Liver (tissue), 9 donors: ENCODE results near the gene SERPINB12. TPM values are rescaled to one million over a fixed set of nuclear protein-coding genes. Genes with fewer than 3 reads are reported as not detected.

Experiments
- DNase-seq: peaks from one replicate; pipeline ENCODE4 v3.0.0-alpha.2; 2017; ENCODE audit warnings: low spot score
- H3K27ac ChIP-seq, 2 donors: one replicate each; pipeline ENCODE4 v1.7.0; 2013; ENCODE audit warnings: inconsistent platforms in 2 of 2, low read length in 2 of 2, control low read depth in 1 of 2, low read depth in 1 of 2, mild to moderate bottlenecking in 1 of 2
- H3K27me3 ChIP-seq, 4 donors: one replicate each; pipeline versions ENCODE4 v1.6.1 to v1.7.0; 2013; ENCODE audit warnings: low read length in 3 of 4, inconsistent platforms in 1 of 4, mild to moderate bottlenecking in 1 of 4, moderate library complexity in 1 of 4; ENCODE audit not compliant: control insufficient read depth in 4 of 4, insufficient read depth in 4 of 4
- H3K36me3 ChIP-seq, 4 donors: one replicate each; pipeline versions ENCODE4 v1.6.1 to v1.7.0; 2013; ENCODE audit warnings: low read length in 3 of 4, mild to moderate bottlenecking in 3 of 4, low read depth in 1 of 4, moderate library complexity in 1 of 4; ENCODE audit not compliant: control insufficient read depth in 4 of 4, insufficient read depth in 3 of 4
- H3K4me1 ChIP-seq, 4 donors: one replicate each; pipeline versions ENCODE4 v1.6.1 to v1.7.0; 2013; ENCODE audit warnings: low read length in 3 of 4, mild to moderate bottlenecking in 3 of 4, moderate library complexity in 1 of 4; ENCODE audit not compliant: control insufficient read depth in 4 of 4, insufficient read depth in 4 of 4
- H3K4me3 ChIP-seq, 3 donors: one replicate each; pipeline versions ENCODE4 v1.6.1 to v1.7.0; 2013; ENCODE audit warnings: low read length in 3 of 3, control low read depth in 1 of 3, low read depth in 1 of 3, mild to moderate bottlenecking in 1 of 3
- H3K9ac ChIP-seq, 2 donors: one replicate each; pipeline ENCODE4 v1.7.0; 2013; ENCODE audit warnings: low read length in 2 of 2, mild to moderate bottlenecking in 2 of 2, moderate library complexity in 2 of 2, control low read depth in 1 of 2, low read depth in 1 of 2
- H3K9me3 ChIP-seq, 4 donors: one replicate each; pipeline versions ENCODE4 v1.6.1 to v1.7.0; 2013; ENCODE audit warnings: low read length in 3 of 4; ENCODE audit not compliant: control insufficient read depth in 4 of 4
- EGR1 ChIP-seq, 2 donors: IDR thresholded peaks; 2 replicates each; pipeline ENCODE4 v1.6.1; 2016 to 2018; ENCODE audit warnings: antibody characterized with exemption in 2 of 2, low read depth in 2 of 2
- FOXA1 ChIP-seq: IDR thresholded peaks from 2 replicates; pipeline ENCODE4 v1.6.1; 2016; ENCODE audit warnings: antibody characterized with exemption
- FOXA2 ChIP-seq: IDR thresholded peaks from 2 replicates; pipeline ENCODE4 v1.6.1; 2016; ENCODE audit warnings: antibody characterized with exemption
- GABPA ChIP-seq, 2 donors: IDR thresholded peaks in 1 of 2; conservative IDR thresholded peaks in 1 of 2; 2 replicates each; pipeline ENCODE4 v1.6.1; 2016; ENCODE audit warnings: antibody characterized with exemption in 2 of 2, mild to moderate bottlenecking in 1 of 2, moderate library complexity in 1 of 2
- HNF4A ChIP-seq, 2 donors: conservative IDR thresholded peaks; 2 replicates each; pipeline ENCODE4 v1.6.1; 2016; ENCODE audit warnings: antibody characterized with exemption in 2 of 2, mild to moderate bottlenecking in 2 of 2
- HNF4G ChIP-seq: IDR thresholded peaks from 2 replicates; pipeline ENCODE4 v1.6.1; 2016; ENCODE audit warnings: antibody characterized with exemption
- JUND ChIP-seq, 2 donors: IDR thresholded peaks; 2 replicates each; pipeline ENCODE4 v1.6.1; 2016; ENCODE audit warnings: antibody characterized with exemption in 2 of 2
- MAX ChIP-seq: IDR thresholded peaks from 2 replicates; pipeline ENCODE4 v1.6.1; 2016; ENCODE audit warnings: antibody characterized with exemption
- NR2F2 ChIP-seq: IDR thresholded peaks from 2 replicates; pipeline ENCODE4 v1.6.1; 2016; ENCODE audit warnings: antibody characterized with exemption
- RAD21 ChIP-seq, 2 donors: IDR thresholded peaks; 2 replicates each; pipeline ENCODE4 v1.6.1; 2016; ENCODE audit warnings: antibody characterized with exemption in 2 of 2, mild to moderate bottlenecking in 2 of 2
- RXRA ChIP-seq, 2 donors: IDR thresholded peaks; 2 replicates each; pipeline ENCODE4 v1.6.1; 2017 to 2018; ENCODE audit warnings: antibody characterized with exemption in 2 of 2, mild to moderate bottlenecking in 1 of 2
- SP1 ChIP-seq: IDR thresholded peaks from 2 replicates; pipeline ENCODE4 v1.6.1; 2018; ENCODE audit warnings: antibody characterized with exemption, mild to moderate bottlenecking
- TAF1 ChIP-seq: conservative IDR thresholded peaks from 2 replicates; pipeline ENCODE4 v1.6.1; 2016; ENCODE audit warnings: antibody characterized with exemption, mild to moderate bottlenecking
- YY1 ChIP-seq: IDR thresholded peaks from 2 replicates; pipeline ENCODE4 v1.6.1; 2016; ENCODE audit warnings: antibody characterized with exemption, mild to moderate bottlenecking
- WGBS: extraction: QIAGEN DNeasy Blood & Tissue Kit; methylation state at CpG from one replicate; pipeline ENCODE4 v1.1.7; 2013; 5-methylcytosine and 5-hydroxymethylcytosine counted together
- polyA plus RNA-seq, 2 donors: library from polyadenylated mRNA; stranded (reverse) in 1 of 2; unstranded in 1 of 2; fragments of 200-250 nt in 1 of 2; fragments of >200 nt in 1 of 2; fragmentation: Nextera tagmentation in 1 of 2; extraction: Ambion mirVana in 1 of 2; gene quantifications; one replicate each; pipeline versions ENCODE4 v1.2.1 to v1.2.3, GENCODE V29; 2013 to 2015
- total RNA-seq, 2 donors: library from RNA; depleted of rRNA; stranded (reverse); fragments of >200 nt; gene quantifications; one replicate each; pipeline ENCODE4 v1.2.3, GENCODE V29; 2014
- TF ChIP-seq, protein P1 (sequence below): fragments of 150-350 bp; IDR thresholded peaks from 2 replicates; pipeline ENCODE4 v1.5.1; 2017; ENCODE audit warnings: improper control_type of control experiment, low read depth, low read length; ENCODE audit not compliant: missing input control
- TF ChIP-seq, protein P2 (sequence below): IDR thresholded peaks from 2 replicates; pipeline ENCODE4 v1.6.1; 2016; ENCODE audit warnings: antibody characterized with exemption, mild to moderate bottlenecking
- TF ChIP-seq, protein P3 (sequence below): IDR thresholded peaks from 2 replicates; pipeline ENCODE4 v1.6.1; 2016; ENCODE audit warnings: antibody characterized with exemption
- TF ChIP-seq, protein P4 (sequence below): IDR thresholded peaks from 2 replicates; pipeline ENCODE4 v1.6.1; 2016; ENCODE audit warnings: antibody characterized with exemption
- donor health status: healthy.
- donor health status: healthy.
- donor health status: healthy.
- donor health status: healthy.
- donor health status: healthy.

SERPINB12 gene
- total and polyA plus RNA-seq, 4 donors, result not detected

DNA sequence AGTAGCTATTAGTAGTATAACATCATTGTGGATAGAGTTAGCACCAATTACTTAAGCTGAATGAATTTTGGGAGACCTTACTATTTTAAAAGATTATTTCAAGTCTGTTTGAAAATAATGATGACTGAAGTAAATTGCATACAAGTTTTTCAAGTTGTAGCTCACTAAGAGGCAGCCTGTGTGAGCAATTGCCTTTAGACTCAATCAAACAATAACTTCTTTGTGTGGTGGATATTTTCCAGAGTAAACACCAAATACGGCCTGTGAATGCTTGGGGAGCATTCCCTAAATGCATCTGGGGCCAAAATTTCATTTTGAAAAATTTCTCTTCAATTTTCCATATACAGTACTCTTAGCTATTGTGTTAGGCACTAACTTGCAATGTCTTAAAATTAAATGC is 7.9 kb downstream of the SERPINB12 start:
- no peak overlapping the region for H3K4me3 ChIP-seq
- H3K27ac ChIP-seq, result no peak overlapping the region
- WGBS, result 23% methylated on average over 1 of the region's 1 CpG
- peaks cover 0 to 3% (median 0%) of the 10 kb centered on the region in 4 donors for H3K27me3 ChIP-seq
- no peak for TF ChIP-seq NR2F2
- TF ChIP-seq, protein P1, sequence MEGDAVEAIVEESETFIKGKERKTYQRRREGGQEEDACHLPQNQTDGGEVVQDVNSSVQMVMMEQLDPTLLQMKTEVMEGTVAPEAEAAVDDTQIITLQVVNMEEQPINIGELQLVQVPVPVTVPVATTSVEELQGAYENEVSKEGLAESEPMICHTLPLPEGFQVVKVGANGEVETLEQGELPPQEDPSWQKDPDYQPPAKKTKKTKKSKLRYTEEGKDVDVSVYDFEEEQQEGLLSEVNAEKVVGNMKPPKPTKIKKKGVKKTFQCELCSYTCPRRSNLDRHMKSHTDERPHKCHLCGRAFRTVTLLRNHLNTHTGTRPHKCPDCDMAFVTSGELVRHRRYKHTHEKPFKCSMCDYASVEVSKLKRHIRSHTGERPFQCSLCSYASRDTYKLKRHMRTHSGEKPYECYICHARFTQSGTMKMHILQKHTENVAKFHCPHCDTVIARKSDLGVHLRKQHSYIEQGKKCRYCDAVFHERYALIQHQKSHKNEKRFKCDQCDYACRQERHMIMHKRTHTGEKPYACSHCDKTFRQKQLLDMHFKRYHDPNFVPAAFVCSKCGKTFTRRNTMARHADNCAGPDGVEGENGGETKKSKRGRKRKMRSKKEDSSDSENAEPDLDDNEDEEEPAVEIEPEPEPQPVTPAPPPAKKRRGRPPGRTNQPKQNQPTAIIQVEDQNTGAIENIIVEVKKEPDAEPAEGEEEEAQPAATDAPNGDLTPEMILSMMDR, result no peak
- TF ChIP-seq, protein P2, sequence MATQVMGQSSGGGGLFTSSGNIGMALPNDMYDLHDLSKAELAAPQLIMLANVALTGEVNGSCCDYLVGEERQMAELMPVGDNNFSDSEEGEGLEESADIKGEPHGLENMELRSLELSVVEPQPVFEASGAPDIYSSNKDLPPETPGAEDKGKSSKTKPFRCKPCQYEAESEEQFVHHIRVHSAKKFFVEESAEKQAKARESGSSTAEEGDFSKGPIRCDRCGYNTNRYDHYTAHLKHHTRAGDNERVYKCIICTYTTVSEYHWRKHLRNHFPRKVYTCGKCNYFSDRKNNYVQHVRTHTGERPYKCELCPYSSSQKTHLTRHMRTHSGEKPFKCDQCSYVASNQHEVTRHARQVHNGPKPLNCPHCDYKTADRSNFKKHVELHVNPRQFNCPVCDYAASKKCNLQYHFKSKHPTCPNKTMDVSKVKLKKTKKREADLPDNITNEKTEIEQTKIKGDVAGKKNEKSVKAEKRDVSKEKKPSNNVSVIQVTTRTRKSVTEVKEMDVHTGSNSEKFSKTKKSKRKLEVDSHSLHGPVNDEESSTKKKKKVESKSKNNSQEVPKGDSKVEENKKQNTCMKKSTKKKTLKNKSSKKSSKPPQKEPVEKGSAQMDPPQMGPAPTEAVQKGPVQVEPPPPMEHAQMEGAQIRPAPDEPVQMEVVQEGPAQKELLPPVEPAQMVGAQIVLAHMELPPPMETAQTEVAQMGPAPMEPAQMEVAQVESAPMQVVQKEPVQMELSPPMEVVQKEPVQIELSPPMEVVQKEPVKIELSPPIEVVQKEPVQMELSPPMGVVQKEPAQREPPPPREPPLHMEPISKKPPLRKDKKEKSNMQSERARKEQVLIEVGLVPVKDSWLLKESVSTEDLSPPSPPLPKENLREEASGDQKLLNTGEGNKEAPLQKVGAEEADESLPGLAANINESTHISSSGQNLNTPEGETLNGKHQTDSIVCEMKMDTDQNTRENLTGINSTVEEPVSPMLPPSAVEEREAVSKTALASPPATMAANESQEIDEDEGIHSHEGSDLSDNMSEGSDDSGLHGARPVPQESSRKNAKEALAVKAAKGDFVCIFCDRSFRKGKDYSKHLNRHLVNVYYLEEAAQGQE, result no peak
- TF ChIP-seq RAD21 (IDR thresholded peaks at IDR 0.05), result no peak
- TF ChIP-seq TAF1, result no peak
- TF ChIP-seq EGR1 (IDR thresholded peaks at IDR 0.05; ENCODE audit: low read depth in 2 of 2), result no peak
- no peak for TF ChIP-seq HNF4G
- TF ChIP-seq FOXA1, result no peak
- TF ChIP-seq YY1, result no peak
- no peak for TF ChIP-seq JUND (IDR thresholded peaks at IDR 0.05)
- TF ChIP-seq SP1, result no peak
- no peak for TF ChIP-seq GABPA (IDR thresholded peaks at IDR 0.05 in 1 of 2, conservative IDR thresholded peaks at IDR 0.05 in 1 of 2)
- H3K9me3 ChIP-seq, result no peaks in the 10 kb centered on the region
- DNase-seq, result no peak
- no peaks in the 10 kb centered on the region for H3K36me3 ChIP-seq
- no peak overlapping the region for H3K9ac ChIP-seq
- H3K4me1 ChIP-seq, result peaks cover 0 to 2% (median 0%) of the 10 kb centered on the region in 4 donors

DNA sequence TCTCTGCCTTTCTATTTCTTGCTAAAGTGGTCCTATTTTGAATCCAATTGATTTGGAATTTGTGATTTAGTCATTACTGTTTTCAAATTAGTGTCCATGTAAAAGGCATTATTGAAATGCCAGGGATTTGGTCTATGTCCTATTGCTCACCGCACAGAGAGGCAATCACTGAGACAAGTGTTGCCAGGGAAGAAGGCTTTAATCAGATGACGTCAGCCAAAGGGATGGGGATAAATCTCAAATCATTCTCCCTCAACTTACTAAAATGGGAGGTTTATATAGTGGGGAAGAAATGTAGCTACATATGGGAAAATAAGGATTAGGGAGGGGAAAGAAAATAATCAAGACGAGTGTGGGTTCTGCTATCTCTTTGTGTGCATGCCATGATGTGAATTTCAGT is 9.6 kb downstream of the SERPINB12 start:
- Histone ChIP-seq H3K4me1 (peaks cover 0 to 2% (median 0%) of the 10 kb centered on the region in 4 donors), H3K4me3 (no peak overlapping the region), H3K27me3 (no peaks in the 10 kb centered on the region), H3K9me3 (no peaks in the 10 kb centered on the region), H3K36me3 (no peaks in the 10 kb centered on the region), H3K9ac (no peak overlapping the region), H3K27ac (no peak overlapping the region)
- 82% methylated on average over 3 of the region's 3 CpGs for WGBS
- DNase-seq, result no peak
- TF ChIP-seq JUND (IDR thresholded peaks at IDR 0.05) (no peak), FOXA1 (no peak), RAD21 (IDR thresholded peaks at IDR 0.05) (no peak), FOXA2 (no peak), YY1 (no peak), NR2F2 (no peak), SP1 (no peak), HNF4G (no peak), HNF4A (conservative IDR thresholded peaks at IDR 0.05) (no peak), GABPA (IDR thresholded peaks at IDR 0.05 in 1 of 2, conservative IDR thresholded peaks at IDR 0.05 in 1 of 2) (no peak), EGR1 (IDR thresholded peaks at IDR 0.05; ENCODE audit: low read depth in 2 of 2) (no peak), MAX (no peak), RXRA (IDR thresholded peaks at IDR 0.05) (no peak), TAF1 (no peak)
- TF ChIP-seq, protein P3, sequence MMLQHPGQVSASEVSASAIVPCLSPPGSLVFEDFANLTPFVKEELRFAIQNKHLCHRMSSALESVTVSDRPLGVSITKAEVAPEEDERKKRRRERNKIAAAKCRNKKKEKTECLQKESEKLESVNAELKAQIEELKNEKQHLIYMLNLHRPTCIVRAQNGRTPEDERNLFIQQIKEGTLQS, result no peak
- TF ChIP-seq, protein P4, sequence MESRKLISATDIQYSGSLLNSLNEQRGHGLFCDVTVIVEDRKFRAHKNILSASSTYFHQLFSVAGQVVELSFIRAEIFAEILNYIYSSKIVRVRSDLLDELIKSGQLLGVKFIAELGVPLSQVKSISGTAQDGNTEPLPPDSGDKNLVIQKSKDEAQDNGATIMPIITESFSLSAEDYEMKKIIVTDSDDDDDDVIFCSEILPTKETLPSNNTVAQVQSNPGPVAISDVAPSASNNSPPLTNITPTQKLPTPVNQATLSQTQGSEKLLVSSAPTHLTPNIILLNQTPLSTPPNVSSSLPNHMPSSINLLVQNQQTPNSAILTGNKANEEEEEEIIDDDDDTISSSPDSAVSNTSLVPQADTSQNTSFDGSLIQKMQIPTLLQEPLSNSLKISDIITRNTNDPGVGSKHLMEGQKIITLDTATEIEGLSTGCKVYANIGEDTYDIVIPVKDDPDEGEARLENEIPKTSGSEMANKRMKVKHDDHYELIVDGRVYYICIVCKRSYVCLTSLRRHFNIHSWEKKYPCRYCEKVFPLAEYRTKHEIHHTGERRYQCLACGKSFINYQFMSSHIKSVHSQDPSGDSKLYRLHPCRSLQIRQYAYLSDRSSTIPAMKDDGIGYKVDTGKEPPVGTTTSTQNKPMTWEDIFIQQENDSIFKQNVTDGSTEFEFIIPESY, result no peak
- TF ChIP-seq, protein P1, result no peak
- TF ChIP-seq, protein P2, result no peak
